ENCODE measurements around the gene MFSD2B. TPM values are rescaled to one million over a fixed set of nuclear protein-coding genes. Genes with fewer than 3 reads are reported as not detected.
"Not testable (repeated sequence)": the region's sequence is repeated elsewhere in the genome, so short reads cannot be mapped to it uniquely, and the experiment has no call there.

The MFSD2B gene
- polyA plus RNA-seq, 1 experiment, result 0.10 TPM

DNA sequence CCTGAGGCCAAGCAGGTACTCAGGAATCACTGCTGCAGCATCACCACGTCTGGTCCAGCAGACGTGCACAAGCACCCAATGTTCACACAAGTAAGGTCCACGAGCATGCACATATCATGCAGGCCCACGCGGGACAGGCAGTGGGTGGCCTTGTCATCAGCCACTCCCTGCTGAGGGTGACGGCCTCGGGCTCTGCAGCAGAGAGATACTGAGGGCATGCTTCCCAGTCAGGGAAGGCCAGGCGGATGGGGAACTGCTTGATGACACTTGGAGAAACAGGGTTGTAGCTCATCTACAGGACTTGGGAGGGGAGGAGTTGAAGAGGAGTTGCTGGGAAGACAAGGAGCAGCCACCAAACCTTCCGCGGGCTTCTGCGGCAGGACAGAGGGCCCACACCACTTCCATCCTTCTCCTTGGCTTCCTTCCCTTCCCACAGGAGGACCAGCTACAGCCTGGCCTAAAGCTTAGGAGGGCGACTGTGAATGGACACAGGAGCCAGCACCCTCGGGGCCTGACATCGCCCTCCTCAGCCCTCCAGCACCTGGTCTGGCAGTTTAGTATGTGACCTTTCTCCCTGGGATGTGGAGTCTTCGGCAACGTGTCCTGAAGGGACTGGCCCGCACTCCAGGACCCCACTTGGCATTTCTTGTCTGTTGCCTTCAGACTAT, 15.2 kb downstream of the MFSD2B start:
- ChIA-PET CTCF (interaction anchor here (1.0 to 2.2 kb wide), 3 partner anchors 11 to 201 kb away, joined by 3 to 8 read pairs (median 3); no protein-coding TSS in a partner anchor), POLR2A (no interaction called here)
- DNase-seq (ENCODE audit: low read depth), result no peak
- H3K4me3 ChIP-seq (ENCODE audit: low read depth, low read length), result no peak overlapping the region
- H3K36me3 ChIP-seq (ENCODE audit: control insufficient read depth, insufficient read depth, low read length), result peaks cover 9% of the 10 kb centered on the region
- H3K27me3 ChIP-seq (ENCODE audit: control insufficient read depth, insufficient read depth, low read length), result no peaks in the 10 kb centered on the region
- TF ChIP-seq, protein P1, sequence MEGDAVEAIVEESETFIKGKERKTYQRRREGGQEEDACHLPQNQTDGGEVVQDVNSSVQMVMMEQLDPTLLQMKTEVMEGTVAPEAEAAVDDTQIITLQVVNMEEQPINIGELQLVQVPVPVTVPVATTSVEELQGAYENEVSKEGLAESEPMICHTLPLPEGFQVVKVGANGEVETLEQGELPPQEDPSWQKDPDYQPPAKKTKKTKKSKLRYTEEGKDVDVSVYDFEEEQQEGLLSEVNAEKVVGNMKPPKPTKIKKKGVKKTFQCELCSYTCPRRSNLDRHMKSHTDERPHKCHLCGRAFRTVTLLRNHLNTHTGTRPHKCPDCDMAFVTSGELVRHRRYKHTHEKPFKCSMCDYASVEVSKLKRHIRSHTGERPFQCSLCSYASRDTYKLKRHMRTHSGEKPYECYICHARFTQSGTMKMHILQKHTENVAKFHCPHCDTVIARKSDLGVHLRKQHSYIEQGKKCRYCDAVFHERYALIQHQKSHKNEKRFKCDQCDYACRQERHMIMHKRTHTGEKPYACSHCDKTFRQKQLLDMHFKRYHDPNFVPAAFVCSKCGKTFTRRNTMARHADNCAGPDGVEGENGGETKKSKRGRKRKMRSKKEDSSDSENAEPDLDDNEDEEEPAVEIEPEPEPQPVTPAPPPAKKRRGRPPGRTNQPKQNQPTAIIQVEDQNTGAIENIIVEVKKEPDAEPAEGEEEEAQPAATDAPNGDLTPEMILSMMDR (IDR thresholded peaks at IDR 0.05; ENCODE audit: insufficient read depth, low read depth, low read length), result no peak

- no peaks in the 10 kb centered on the region for H3K27me3 ChIP-seq (ENCODE audit: control insufficient read depth, insufficient read depth, low read length)
- TF ChIP-seq, protein P1 (IDR thresholded peaks at IDR 0.05; ENCODE audit: insufficient read depth, low read depth, low read length), result no peak
- ChIA-PET POLR2A (no interaction called here), CTCF (interaction anchor here (0.9 to 2.2 kb wide), 2 partner anchors 202 to 205 kb away, joined by 3 to 8 read pairs; no protein-coding TSS in a partner anchor)
- peaks cover 11% of the 10 kb centered on the region for H3K36me3 ChIP-seq (ENCODE audit: control insufficient read depth, insufficient read depth, low read length)
- DNase-seq (ENCODE audit: low read depth), result no peak
- H3K4me3 ChIP-seq (ENCODE audit: low read depth, low read length), result no peak overlapping the region
Observed at GRCh38 chr2:24026233-24026632, 16.3 kb downstream of the MFSD2B start.

DNA sequence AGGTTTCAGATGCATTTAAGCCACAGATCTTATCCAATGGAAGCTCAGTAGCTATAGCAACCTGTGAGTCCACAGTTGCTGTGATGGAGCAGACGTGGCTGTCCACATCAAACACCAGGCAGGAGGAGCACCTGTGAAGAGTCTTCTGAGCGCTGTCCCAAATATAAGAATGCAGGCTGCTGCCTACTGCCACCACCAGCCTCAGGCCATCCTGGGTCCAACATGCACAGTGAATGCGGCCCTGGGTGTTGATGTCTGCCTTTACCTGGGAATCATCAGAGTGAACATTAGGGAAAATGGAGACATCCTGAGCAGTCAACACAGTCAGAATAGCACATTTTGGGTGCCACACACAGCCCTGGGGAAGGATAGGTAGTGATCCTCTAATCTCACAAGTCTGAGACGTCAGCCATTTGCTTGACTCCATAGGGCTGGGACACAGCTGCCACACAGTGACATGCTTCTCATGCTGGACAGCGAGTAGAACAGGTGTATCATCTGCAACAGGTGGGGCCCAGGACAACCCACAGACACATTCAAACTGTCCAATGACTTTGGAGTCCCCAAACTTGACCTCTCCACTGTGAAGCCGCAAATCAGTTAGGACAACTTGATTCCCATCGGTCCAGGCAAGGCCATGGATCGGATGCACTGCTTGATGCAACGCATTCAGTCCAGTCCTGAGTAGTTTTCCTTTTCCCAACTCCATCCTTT, 29.1 kb downstream of the MFSD2B start:
- Histone ChIP-seq H3K27me3 (ENCODE audit: control insufficient read depth, insufficient read depth, low read length) (no peaks in the 10 kb centered on the region), H3K36me3 (ENCODE audit: control insufficient read depth, insufficient read depth, low read length) (peaks cover 5% of the 10 kb centered on the region; the same call in 1 of the 2 replicates), H3K4me3 (ENCODE audit: low read depth, low read length) (no peak overlapping the region)
- TF ChIP-seq, protein P1 (IDR thresholded peaks at IDR 0.05; ENCODE audit: insufficient read depth, low read depth, low read length), result no peak
- DNase-seq (ENCODE audit: low read depth), result no peak
- ChIA-PET POLR2A (no interaction called here), CTCF (no interaction called here)

DNA sequence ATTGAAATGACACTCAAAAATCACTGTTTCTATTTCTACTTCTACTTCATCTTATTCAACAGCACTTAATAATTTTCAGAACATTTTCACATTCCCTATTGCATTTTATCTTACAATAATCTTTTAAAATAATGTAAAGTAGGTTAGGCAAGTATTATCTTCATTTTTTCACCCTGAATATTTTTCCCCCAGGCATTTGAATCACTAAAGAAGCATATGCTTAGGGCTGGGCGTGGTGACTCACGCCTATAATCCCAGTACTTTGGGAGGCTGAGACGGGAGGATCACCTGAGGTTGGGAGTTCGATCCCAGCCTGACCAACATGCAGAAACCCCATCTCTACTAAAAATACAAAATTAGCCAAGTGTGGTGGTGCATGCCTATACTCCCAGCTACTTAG, 30.6 kb downstream of the MFSD2B start:
- Histone ChIP-seq H3K4me3 (ENCODE audit: low read depth, low read length) (no peak overlapping the region), H3K27me3 (ENCODE audit: control insufficient read depth, insufficient read depth, low read length) (no peaks in the 10 kb centered on the region), H3K36me3 (ENCODE audit: control insufficient read depth, insufficient read depth, low read length) (peaks cover 5% of the 10 kb centered on the region; the same call in 1 of the 2 replicates)
- DNase-seq (ENCODE audit: low read depth), result no peak
- CTCF ChIA-PET, result no interaction called here
- POLR2A ChIA-PET, result no interaction called here
- TF ChIP-seq, protein P1 (IDR thresholded peaks at IDR 0.05; ENCODE audit: insufficient read depth, low read depth, low read length), result no peak

DNA sequence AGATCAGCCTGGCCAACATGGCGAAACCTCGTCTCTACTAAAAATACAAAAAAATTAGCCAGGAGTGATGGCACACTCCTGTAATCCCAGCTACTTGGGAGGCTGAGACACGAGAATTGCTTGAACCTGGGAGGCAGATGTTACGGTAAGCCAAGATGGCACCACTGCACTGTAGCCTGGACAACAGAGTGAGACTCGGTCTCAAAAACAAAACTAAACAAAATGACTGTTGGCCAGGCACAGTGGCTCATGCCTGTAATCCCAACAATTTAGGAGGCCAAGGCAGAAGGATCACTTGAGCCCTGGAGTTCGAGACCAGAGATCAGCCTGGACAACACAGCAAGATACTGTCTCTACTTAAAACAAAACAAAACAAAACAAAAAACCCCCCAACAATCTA, 33.2 kb downstream of the MFSD2B start:
- DNase-seq (ENCODE audit: low read depth); H3K27me3 ChIP-seq (ENCODE audit: control insufficient read depth, insufficient read depth, low read length); POLR2A ChIA-PET; CTCF ChIA-PET; H3K36me3 ChIP-seq (ENCODE audit: control insufficient read depth, insufficient read depth, low read length); H3K4me3 ChIP-seq (ENCODE audit: low read depth, low read length): not testable (repeated sequence)

All from BJ (cell line).